Stomach smooth muscle (tissue), 2 donors: Measurements from ENCODE around the gene TSPAN16.
"Not testable (repeated sequence)": the region's sequence is repeated elsewhere in the genome, so short reads cannot be mapped to it uniquely, and the experiment has no call there.

ENCODE experiments used
- H3K27ac ChIP-seq: one replicate; pipeline ENCODE4 v1.7.0; 2013; ENCODE audit warnings: mild to moderate bottlenecking, low read length, inconsistent platforms
- H3K27me3 ChIP-seq, 2 donors: one replicate each; pipeline ENCODE4 v1.7.0; 2013; ENCODE audit warnings: low read length in 2 of 2; ENCODE audit not compliant: insufficient read depth in 2 of 2, control insufficient read depth in 1 of 2
- H3K36me3 ChIP-seq, 2 donors: one replicate each; pipeline ENCODE4 v1.7.0; 2013; ENCODE audit warnings: low read length in 2 of 2; ENCODE audit not compliant: control insufficient read depth in 2 of 2, insufficient read depth in 2 of 2
- H3K4me1 ChIP-seq: one replicate; pipeline ENCODE4 v1.7.0; 2013; ENCODE audit warnings: low read length; ENCODE audit not compliant: control insufficient read depth, insufficient read depth
- H3K4me3 ChIP-seq, 2 donors: one replicate each; pipeline ENCODE4 v1.7.0; 2013; ENCODE audit warnings: low read length in 2 of 2
- H3K9ac ChIP-seq, 2 donors: one replicate each; pipeline ENCODE4 v1.7.0; 2013; ENCODE audit warnings: low read length in 2 of 2, mild to moderate bottlenecking in 1 of 2
- H3K9me3 ChIP-seq, 2 donors: one replicate each; pipeline ENCODE4 v1.7.0; 2013; ENCODE audit warnings: low read length in 2 of 2; ENCODE audit not compliant: control insufficient read depth in 2 of 2
- donor health status: healthy.
- donor health status: Pancreatic carcinoma.

The TSPAN16 gene

DNA sequence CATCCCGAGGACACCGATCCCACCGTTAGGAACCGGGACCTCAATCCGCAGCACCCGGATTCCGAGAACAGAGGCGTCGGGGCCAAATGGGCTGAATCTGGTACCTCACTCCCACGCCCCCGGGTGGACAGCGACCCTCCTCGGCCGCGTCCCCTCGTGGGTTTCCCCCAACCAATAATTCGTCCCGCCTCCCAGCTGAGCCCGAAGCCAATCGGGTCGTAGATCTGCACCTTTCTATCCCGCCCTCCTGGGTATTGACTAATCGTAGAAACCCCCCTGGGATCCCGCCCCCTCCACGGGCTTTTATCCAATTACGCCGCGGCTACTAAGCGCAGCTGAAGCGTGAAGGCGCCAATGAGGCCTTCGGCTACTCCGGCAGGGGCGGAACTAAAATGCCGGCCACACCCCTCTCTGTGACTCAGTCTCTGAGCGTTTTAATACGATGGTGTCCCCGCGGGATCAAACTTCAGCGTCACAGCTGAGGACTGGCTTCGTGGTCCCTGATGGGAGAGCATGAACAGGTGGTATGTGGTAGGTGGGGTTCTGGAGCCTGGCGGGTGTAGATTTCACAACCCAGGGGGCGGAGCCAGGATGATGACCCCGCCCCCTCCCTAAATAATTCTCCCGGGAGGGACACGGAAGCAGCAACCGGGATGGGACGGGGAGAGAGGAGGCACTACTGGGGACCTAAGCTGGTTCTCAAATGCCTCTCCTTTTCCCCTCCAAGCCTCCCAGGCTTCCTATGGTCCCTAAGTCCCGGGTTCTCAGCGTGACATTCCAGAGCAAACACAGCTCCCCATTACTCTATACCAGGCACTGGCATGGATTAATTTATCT is 50.4 kb downstream of the TSPAN16 start, which contains the start of the genes CCDC159 and TMEM205:
TSS of gene CCDC159 (plus strand) at position 416 of the 837 bp plus-strand sequence. CDS start at position 504, 88 bp downstream.
TSS of gene TMEM205 (minus strand) at position 165 of the 837 bp plus-strand sequence. CDS start 649 bp downstream, outside the sequence.
- H3K27me3 ChIP-seq, result no peaks in the 10 kb centered on the region
- peaks cover 0 to 7% of the 10 kb centered on the region in 2 donors for H3K9me3 ChIP-seq
- H3K4me3 ChIP-seq, result peak within 1 kb of the TSS; percentile 87 to 93
- peaks cover 2 to 13% of the 10 kb centered on the region in 2 donors for H3K36me3 ChIP-seq
- H3K4me1 ChIP-seq, result peaks cover 30% of the 10 kb centered on the region
- H3K27ac ChIP-seq, result peak within 1 kb of the TSS; percentile 87
- H3K9ac ChIP-seq, result peak within 1 kb of the TSS; percentile 91 to 93

DNA sequence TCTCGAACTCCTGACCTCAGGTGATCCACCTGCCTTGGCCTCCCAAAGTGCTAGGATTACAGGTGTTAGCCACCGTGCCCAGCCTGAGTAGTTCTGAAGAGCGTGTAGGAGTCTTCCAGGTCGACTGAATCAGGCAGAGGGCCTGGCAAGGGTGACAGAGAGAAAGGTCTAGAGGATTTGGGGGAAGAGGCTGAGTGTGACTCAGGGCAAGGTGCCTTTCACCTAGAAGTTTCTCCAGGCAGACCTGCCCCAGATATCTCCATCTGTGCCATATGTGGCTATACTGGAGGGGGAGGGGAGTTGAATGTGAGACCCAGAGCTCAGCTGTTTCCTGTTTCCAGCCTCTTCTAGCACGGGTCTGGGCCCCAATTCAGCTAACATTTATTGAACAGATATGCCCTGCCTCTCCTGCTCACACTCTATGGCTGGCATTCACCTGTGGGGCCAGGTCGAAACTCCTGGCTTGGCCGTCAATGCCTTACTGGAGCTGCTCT is 51.6 kb downstream of the TSPAN16 start:
- Histone ChIP-seq H3K36me3 (peaks cover 2 to 5% of the 10 kb centered on the region in 2 donors), H3K27ac (no peak overlapping the region), H3K4me3 (no peak overlapping the region), H3K4me1 (peaks cover 30% of the 10 kb centered on the region), H3K9ac (no peak overlapping the region), H3K9me3 (peaks cover 0 to 7% of the 10 kb centered on the region in 2 donors), H3K27me3 (no peaks in the 10 kb centered on the region)

DNA sequence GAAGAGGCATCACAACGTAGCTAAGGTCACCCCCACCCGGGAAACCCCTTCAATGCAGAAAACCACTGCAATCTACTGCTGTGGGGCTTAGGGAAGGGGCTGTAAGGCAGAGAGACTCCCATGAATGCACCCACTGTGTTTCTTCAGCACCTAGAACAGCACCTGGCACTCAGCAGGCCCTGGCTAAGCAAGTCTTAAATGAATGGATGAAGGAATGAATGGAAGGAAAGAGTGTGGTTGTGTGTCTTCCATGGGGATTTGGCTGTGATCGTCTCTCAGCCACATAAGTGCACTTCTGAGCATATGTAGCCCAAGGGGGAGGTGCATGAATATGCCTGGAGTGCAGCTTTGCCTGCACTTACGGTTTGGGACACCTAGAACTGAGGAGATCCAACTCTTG is 53.2 kb downstream of the TSPAN16 start:
- H3K27ac ChIP-seq, result no peak overlapping the region
- H3K4me1 ChIP-seq, result peaks cover 25% of the 10 kb centered on the region
- H3K9ac ChIP-seq, result no peak overlapping the region
- H3K36me3 ChIP-seq, result peaks cover 2% of the 10 kb centered on the region in 2 donors
- H3K27me3 ChIP-seq, result no peaks in the 10 kb centered on the region
- peaks cover 0 to 7% of the 10 kb centered on the region in 2 donors for H3K9me3 ChIP-seq
- H3K4me3 ChIP-seq, result no peak overlapping the region

DNA sequence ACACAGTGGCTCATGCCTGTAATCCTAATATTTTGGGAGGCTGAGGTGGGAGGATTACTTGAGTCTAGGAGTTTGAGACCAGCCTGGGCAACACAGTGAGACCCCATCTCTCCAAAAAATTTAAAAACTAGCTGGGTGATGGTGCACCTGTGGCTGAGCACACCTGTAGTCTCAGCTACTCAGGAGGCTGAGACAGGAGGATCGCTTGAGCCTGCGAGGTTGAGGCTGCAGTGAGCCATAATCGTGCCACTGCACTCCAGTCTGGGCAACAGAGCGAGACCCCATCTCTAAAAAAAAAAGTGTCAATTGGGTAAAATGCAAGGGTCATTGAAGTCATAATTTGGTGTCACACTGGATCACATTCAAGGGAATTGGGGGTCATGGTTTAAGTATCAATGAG is 58.1 kb downstream of the TSPAN16 start:
- H3K27ac ChIP-seq, H3K27me3 ChIP-seq, H3K36me3 ChIP-seq, H3K9ac ChIP-seq, H3K4me3 ChIP-seq, H3K9me3 ChIP-seq: not testable (repeated sequence)
- H3K4me1 ChIP-seq, result peaks cover 13% of the 10 kb centered on the region

DNA sequence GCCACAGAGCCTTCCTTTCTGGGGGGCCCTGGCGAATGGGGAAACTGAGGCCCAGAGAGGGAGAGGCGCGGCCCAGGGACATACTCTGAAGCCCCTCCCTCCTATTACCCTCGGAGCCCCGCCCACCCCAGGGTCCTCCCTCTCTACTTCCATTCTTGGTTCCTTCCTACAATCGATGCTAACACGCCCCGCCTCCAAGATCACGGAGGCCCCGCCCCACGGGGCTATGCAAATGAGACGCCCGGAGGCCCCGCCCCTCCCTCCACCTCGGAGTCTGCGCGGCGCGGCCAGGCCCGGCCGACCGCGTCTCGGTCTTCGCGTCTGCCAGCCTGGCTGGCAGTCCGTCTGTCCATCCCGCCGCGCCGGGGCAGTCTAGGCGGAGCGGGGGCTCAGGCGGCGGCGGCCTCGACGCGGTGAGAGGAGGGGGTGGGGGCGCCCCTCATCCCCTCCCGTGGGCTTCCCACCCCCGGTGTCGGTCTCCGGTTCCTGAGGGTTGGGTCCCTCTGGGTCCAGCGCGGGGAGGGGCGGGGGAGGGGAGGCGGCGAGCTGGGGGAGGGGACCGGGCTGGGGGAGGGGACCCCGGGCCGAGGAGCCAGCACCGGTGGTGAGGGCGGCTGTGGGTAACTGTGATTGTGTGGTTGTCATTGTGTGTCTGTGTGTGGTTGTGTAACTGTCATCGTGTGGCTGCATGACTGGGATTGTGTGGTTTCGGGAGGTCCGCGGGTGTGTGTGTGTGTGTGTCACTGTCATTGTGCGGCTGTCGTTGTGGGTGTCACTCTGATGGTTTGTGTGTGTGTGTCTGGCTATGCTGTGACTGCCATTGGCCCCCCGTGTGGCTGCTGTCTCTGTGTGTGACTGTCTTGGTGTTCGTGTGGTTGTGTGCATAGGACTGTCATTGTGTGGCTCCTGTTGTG is 59.5 kb downstream of the TSPAN16 start, which contains the start of gene PLPPR2:
TSS of gene PLPPR2 (plus strand) at position 273 of the 914 bp plus-strand sequence. CDS start 2,242 bp downstream, outside the sequence.
- peak within 1 kb of the TSS; percentile 66 to 80 for H3K9ac ChIP-seq
- H3K4me3 ChIP-seq, result peak within 1 kb of the TSS; percentile 81 to 88
- H3K36me3 ChIP-seq, result peaks cover 7 to 12% of the 10 kb centered on the region in 2 donors
- H3K4me1 ChIP-seq, result peaks cover 13% of the 10 kb centered on the region
- peak within 1 kb of the TSS; percentile 62 for H3K27ac ChIP-seq
- H3K9me3 ChIP-seq, result no peaks in the 10 kb centered on the region
- no peaks in the 10 kb centered on the region for H3K27me3 ChIP-seq

DNA sequence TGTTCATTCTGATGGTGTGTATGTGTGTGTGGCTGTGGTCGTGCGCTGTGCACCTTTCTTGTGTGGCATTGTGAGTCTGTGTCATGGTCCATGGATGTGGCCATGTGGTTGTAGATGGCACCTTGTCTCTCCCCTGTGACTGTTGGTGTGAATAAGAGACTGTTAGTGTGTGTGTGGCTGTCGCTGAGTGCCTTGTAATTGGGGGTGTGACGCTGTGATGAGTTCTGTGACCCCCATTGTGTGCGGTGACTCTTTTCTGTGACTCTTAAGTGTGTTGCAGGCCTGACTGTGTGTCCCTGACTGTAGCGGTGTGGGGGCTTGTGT is 60.1 kb downstream of the TSPAN16 start:
- Histone ChIP-seq H3K27ac (peak overlapping the region; percentile 62), H3K27me3 (no peaks in the 10 kb centered on the region), H3K9ac (peak overlapping the region; percentile 66 to 80), H3K4me3 (peak overlapping the region; percentile 81 to 88), H3K9me3 (no peaks in the 10 kb centered on the region), H3K36me3 (peaks cover 7 to 15% of the 10 kb centered on the region in 2 donors), H3K4me1 (peaks cover 13% of the 10 kb centered on the region)

DNA sequence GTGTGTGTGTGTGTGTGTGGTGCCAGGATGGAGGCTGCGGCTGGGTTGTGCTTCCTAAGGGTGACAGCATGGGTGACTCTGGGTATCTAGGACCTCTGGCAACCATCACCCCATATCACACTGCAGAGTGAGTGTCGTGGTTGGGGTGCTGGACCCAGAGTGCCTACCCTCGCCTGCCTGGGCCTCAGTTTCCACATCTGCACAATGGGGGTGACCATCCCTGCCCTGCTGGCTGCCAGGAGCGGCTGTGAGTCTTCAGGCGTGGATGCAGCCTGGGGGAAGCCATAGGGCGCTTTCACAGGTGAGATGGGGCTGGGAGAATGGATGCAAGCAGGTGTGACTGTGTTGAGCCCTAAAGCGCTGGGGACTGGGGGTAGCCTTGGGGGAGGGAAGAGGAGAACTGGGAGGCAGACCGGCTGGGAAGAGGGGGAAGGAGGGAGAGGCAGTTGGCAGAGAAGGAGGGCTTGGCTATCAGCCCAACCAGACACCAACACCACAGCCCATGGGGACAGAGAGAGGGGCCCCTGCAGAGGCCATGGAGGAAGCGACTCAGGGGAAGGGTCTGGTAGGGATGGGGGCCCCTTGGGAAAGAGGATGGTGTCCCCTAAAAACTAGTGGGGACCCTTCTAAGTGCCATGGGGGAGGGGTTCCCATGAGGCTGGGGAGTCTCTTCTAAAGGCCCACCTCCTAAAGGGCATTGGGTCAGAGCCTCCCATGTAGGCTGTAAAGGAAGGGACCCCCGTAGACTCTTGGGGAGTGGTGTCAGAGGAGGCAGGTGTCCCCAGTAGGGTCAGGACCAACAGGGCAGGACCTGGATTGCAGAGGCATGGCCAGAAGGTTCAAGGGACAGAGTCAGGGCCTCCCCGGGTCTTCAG is 61.0 kb downstream of the TSPAN16 start:
- peaks cover 13% of the 10 kb centered on the region for H3K4me1 ChIP-seq
- no peak overlapping the region for H3K9ac ChIP-seq
- H3K9me3 ChIP-seq, result no peaks in the 10 kb centered on the region
- H3K27me3 ChIP-seq, result no peaks in the 10 kb centered on the region
- peak overlapping the region in 1 of 2 donors; percentile 88 for H3K4me3 ChIP-seq
- peaks cover 7 to 20% of the 10 kb centered on the region in 2 donors for H3K36me3 ChIP-seq
- H3K27ac ChIP-seq, result no peak overlapping the region

DNA sequence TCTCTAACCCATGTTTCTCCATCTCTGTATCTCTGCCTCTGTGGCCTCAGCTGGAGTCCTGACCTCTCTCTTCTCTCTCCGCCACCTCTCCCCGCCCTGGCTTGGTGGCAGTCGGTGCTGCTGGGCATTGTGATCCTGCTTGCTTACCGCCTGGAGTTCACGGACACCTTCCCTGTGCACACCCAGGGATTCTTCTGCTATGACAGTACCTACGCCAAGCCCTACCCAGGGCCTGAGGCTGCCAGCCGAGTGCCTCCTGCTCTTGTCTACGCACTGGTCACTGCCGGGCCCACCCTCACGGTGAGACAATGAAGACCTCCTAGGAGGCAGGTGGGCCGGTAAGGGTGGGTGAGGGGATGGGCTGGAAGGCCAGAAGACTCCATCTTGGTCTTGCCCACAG is 63.5 kb downstream of the TSPAN16 start:
- H3K9me3 ChIP-seq, result no peaks in the 10 kb centered on the region
- H3K9ac ChIP-seq, result no peak overlapping the region
- peaks cover 17 to 32% of the 10 kb centered on the region in 2 donors for H3K36me3 ChIP-seq
- no peak overlapping the region for H3K27ac ChIP-seq
- H3K4me3 ChIP-seq, result no peak overlapping the region
- peaks cover 13% of the 10 kb centered on the region for H3K4me1 ChIP-seq
- H3K27me3 ChIP-seq, result no peaks in the 10 kb centered on the region

DNA sequence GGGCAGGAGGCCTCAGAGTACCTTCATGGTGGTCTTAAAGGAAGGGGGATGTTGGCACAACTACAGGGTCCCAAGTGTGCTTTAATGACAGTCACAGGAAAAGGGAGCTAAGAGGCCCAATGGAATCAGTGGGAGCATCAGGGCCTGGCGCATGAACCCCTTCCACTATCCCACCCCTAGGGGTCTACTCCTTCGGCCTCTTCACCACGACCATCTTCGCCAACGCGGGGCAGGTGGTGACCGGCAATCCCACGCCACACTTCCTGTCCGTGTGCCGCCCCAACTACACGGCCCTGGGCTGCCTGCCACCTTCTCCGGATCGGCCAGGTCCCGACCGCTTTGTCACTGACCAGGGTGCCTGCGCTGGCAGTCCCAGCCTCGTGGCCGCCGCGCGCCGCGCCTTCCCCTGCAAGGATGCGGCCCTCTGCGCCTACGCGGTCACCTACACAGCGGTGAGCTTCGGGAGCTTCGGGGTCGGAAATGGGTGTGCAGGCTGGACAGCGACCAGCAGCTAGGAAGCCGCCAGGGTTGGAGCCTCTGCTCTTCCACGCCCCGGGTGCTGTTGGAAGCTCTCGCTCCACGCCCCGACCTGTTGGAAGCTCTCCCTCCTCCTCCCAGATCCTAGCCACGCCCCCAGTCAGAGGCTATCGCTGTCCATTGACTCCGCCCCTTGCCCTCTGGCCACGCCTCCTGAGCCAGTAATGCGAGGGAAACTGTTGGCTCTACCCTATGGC is 65.2 kb downstream of the TSPAN16 start:
- Histone ChIP-seq H3K4me1 (peaks cover 4% of the 10 kb centered on the region), H3K9me3 (no peaks in the 10 kb centered on the region), H3K27me3 (no peaks in the 10 kb centered on the region), H3K36me3 (peaks cover 20 to 36% of the 10 kb centered on the region in 2 donors), H3K9ac (no peak overlapping the region), H3K4me3 (no peak overlapping the region), H3K27ac (no peak overlapping the region)
